Activated CD4-positive, alpha-beta T cell treated with anti-CD3 and anti-CD28 coated beads for 36 hours (primary cell): ENCODE data around the gene DNER. TPM values are rescaled to one million over a fixed set of nuclear protein-coding genes. Genes with fewer than 3 reads are reported as not detected.

Experiments
- ATAC-seq: fragments of 200-7000 bp; cut with Tn5 transposase; one replicate; pipeline ENCODE4 v1.10.0; 2021; ENCODE audit warnings: mild to moderate bottlenecking, moderate library complexity
- CTCF ChIA-PET: fragments of 350-600 bp; sonication (Branson Sonifier 250); formaldehyde crosslinking; loops from one replicate; lab custom pipeline; 2021; ENCODE audit warnings: antibody characterized with exemption; lab: Charles Lee
- POLR2A ChIA-PET: fragments of 350-600 bp; sonication (Branson Sonifier 250); formaldehyde crosslinking; loops from one replicate; lab custom pipeline; 2021; ENCODE audit warnings: antibody characterized with exemption, inconsistent platforms; lab: Charles Lee
- DNase-seq: peaks from one replicate; pipeline ENCODE4 v3.0.0-alpha.2; 2020
- H3K27ac Mint-ChIP-seq: one replicate; pipeline ENCODE4 v1.8.0; 2021; ENCODE audit warnings: mixed read lengths
- H3K27me3 Mint-ChIP-seq: one replicate; pipeline ENCODE4 v1.8.0; 2021; ENCODE audit warnings: mixed read lengths
- H3K36me3 Mint-ChIP-seq: one replicate; pipeline ENCODE4 v1.8.0; 2021; ENCODE audit warnings: low read depth, mixed read lengths
- H3K4me1 Mint-ChIP-seq: one replicate; pipeline ENCODE4 v1.8.0; 2021; ENCODE audit warnings: mixed read lengths
- H3K4me3 Mint-ChIP-seq: one replicate; pipeline ENCODE4 v1.8.0; 2021; ENCODE audit warnings: mild to moderate bottlenecking, moderate library complexity, mixed read lengths
- H3K9me3 Mint-ChIP-seq: one replicate; pipeline ENCODE4 v1.8.0; 2021; ENCODE audit warnings: low read depth, mixed read lengths
- intact Hi-C, 2 experiments: fragments of 100-400 bp; cut with DNase I in 1 of 2; cut with micrococcal nuclease in 1 of 2; formaldehyde crosslinking; loops; one replicate each; pipeline versions ENCODE4 v1.14.2 to v1.15.1; 2022 to 2024; cut with DNase I, micrococcal nuclease
- total RNA-seq, 2 experiments: library from RNA; stranded (reverse); gene quantifications; one replicate each; pipeline ENCODE4 v1.2.3, GENCODE V29; 2021

Gene DNER
- total RNA-seq, 2 experiments from 2014 or later = not detected

DNA sequence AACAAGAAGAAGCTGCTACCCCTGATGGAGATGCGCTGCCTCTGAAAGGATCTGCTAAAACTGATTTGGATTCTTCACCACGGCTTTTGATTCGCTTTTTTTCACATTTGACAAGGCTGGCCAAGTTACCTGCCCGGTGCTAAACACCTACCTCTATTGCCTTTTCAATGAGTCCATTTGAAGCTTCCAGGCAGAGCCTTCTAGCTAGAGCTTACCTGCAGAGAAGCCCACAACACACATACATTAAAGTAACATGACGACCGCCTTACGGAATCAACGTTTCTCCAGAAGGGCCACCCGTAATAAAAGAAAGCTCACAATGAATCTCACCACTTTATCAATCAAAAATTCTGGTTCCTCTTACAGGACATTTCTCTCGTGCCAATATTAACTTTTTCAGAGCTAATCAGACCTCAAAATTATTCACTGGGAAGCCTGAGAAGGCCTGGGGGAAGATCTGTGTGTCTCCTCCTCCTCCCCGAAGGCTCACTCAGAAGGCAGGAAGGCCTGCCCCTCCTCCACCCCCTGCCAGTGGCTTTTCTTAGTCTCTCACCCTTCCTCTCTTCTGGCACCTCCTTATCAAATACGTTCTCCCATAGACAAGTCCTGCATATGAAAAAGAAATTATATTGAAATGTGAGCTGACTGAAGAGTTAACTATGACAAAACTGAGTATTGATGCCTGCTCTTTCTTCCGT lies 171.0 kb downstream of the DNER start:
- CTCF ChIA-PET = interaction anchor here (0.9 to 1.8 kb wide), 2 partner anchors 13 to 40 kb away, joined by 3 to 4 read pairs; no protein-coding TSS in a partner anchor
- no peak for ATAC-seq
- Mint-ChIP-seq H3K4me1 (no peaks in the 10 kb centered on the region), H3K9me3 (no peaks in the 10 kb centered on the region), H3K4me3 (no peak overlapping the region), H3K27ac (no peak overlapping the region), H3K36me3 (no peaks in the 10 kb centered on the region), H3K27me3 (peaks cover 12% of the 10 kb centered on the region)
- POLR2A ChIA-PET = no interaction called here
- intact Hi-C loops = no loop called here
- no peak for DNase-seq

DNA sequence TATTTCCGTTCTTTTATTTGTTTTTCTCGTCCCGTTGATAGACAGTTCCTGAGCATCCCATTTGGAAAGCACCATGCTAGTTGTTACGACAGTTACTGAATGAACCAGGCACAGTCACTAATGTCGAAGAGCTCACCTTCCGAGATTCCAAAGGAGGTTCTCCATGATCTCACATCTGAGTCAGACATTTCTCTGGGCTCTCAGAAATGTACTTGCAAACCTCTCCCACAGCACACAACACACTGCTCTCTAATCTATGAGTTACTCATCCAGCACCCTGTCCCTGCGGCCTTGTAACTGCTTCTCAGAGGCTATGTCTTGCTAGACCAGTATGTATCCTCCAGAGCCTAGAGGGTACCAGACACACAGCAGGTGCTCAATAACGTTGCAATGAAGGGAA lies 174.7 kb downstream of the DNER start:
- H3K36me3 Mint-ChIP-seq = no peaks in the 10 kb centered on the region
- H3K4me1 Mint-ChIP-seq = no peaks in the 10 kb centered on the region
- intact Hi-C loops = no loop called here
- no peak overlapping the region for H3K27ac Mint-ChIP-seq
- POLR2A ChIA-PET = no interaction called here
- DNase-seq (no peak), ATAC-seq (no peak)
- CTCF ChIA-PET = no interaction called here
- no peak overlapping the region for H3K4me3 Mint-ChIP-seq
- peaks cover 4% of the 10 kb centered on the region for H3K27me3 Mint-ChIP-seq
- H3K9me3 Mint-ChIP-seq = no peaks in the 10 kb centered on the region

DNA sequence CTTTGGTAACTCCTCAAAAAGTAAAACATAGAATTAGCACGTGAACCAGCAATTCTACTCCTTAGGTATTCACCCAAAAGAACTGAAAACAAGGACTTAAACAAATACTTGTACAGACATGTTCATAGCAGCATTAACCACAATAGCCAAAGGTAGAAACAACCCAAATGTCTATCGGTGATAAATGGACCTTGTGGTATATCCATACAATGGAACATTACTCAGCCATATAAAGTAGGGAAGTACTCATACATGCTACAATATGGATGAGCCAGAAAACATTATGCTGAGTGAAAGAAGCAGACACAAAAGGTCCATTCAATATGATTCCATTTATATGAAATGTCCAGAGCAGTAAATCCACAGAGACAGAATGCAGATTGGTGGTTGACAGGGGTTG lies 182.8 kb downstream of the DNER start:
- intact Hi-C loops = no loop called here
- no peaks in the 10 kb centered on the region for H3K9me3 Mint-ChIP-seq
- no peak overlapping the region for H3K4me3 Mint-ChIP-seq
- H3K4me1 Mint-ChIP-seq = no peaks in the 10 kb centered on the region
- no peak overlapping the region for H3K27ac Mint-ChIP-seq
- ATAC-seq (no peak), DNase-seq (no peak)
- CTCF ChIA-PET = no interaction called here
- H3K36me3 Mint-ChIP-seq = no peaks in the 10 kb centered on the region
- POLR2A ChIA-PET = no interaction called here
- peaks cover 2% of the 10 kb centered on the region for H3K27me3 Mint-ChIP-seq

DNA sequence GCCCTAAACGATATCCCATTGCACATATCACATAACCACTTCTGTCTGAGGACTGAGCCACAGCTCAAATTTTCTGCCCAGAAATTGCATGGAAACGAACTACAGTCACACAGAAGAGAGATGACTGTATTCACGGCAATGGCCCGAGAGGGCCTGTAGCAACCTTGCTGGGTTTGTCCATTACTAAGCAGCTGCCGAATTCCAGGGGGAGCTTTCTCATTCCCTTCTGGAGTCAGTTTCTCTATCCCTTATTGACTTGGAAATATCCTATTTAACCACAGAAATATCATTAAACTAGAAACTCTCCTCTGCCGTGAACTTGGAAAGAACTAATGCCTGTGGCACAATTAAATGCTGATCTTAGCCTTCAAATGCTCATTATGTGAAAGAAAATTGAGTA lies 183.9 kb downstream of the DNER start:
- no peaks in the 10 kb centered on the region for H3K9me3 Mint-ChIP-seq
- intact Hi-C loops = no loop called here
- ChIA-PET CTCF (interaction anchor here (1.0 to 1.1 kb wide), 2 partner anchors 12 to 13 kb away, joined by 3 read pairs; no protein-coding TSS in a partner anchor), POLR2A (no interaction called here)
- no peak overlapping the region for H3K4me3 Mint-ChIP-seq
- ATAC-seq (no peak), DNase-seq (no peak)
- no peak overlapping the region for H3K27ac Mint-ChIP-seq
- no peaks in the 10 kb centered on the region for H3K4me1 Mint-ChIP-seq
- H3K36me3 Mint-ChIP-seq = no peaks in the 10 kb centered on the region
- H3K27me3 Mint-ChIP-seq = peaks cover 2% of the 10 kb centered on the region

DNA sequence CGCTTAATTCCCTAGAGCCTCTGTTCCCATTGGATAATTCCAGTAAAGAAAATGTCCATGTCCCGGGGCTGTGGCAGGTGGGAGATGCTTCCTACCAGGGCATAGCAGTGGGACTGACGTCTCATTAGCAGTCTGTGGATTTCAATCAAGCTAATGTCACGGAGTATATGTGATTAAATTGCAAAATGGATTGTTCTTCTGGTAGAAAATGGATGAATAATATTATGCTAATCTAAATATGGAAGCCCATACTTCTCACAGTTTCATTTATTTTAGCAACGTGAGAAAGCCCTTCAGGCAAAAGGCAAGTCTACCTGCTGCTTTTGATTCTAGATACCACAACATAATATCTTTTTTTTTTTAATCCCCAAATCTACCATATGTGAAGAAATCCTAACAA lies 185.5 kb downstream of the DNER start:
- no peaks in the 10 kb centered on the region for H3K36me3 Mint-ChIP-seq
- POLR2A ChIA-PET = no interaction called here
- intact Hi-C loops = no loop called here
- H3K4me3 Mint-ChIP-seq = no peak overlapping the region
- H3K27me3 Mint-ChIP-seq = peaks cover 4% of the 10 kb centered on the region
- CTCF ChIA-PET = no interaction called here
- no peak overlapping the region for H3K27ac Mint-ChIP-seq
- no peaks in the 10 kb centered on the region for H3K9me3 Mint-ChIP-seq
- ATAC-seq = no peak
- H3K4me1 Mint-ChIP-seq = no peaks in the 10 kb centered on the region
- DNase-seq = no peak

DNA sequence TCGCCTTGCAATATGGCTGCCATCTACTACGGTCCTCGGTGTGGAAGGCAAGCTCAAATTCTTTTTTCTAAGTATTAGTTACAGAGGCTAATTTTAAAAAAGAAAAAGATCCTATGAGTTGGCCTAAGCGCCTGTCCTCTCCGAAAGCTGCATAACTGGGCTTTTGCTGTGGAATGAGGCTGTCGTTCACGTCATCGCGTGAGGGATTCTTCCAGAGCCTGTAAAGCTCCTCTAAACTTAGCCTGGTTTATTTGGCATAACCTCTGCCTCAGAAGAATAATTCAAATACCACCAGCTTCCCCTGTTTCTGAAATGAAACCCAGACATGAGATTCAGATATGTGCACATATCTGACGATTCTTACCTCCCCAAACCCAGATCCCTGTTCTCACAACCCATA lies 187.4 kb downstream of the DNER start:
- POLR2A ChIA-PET = no interaction called here
- intact Hi-C loops = no loop called here
- DNase-seq (no peak), ATAC-seq (no peak)
- peaks cover 4% of the 10 kb centered on the region for H3K27me3 Mint-ChIP-seq
- no peaks in the 10 kb centered on the region for H3K36me3 Mint-ChIP-seq
- no peaks in the 10 kb centered on the region for H3K9me3 Mint-ChIP-seq
- no peaks in the 10 kb centered on the region for H3K4me1 Mint-ChIP-seq
- no peak overlapping the region for H3K4me3 Mint-ChIP-seq
- CTCF ChIA-PET = no interaction called here
- no peak overlapping the region for H3K27ac Mint-ChIP-seq

DNA sequence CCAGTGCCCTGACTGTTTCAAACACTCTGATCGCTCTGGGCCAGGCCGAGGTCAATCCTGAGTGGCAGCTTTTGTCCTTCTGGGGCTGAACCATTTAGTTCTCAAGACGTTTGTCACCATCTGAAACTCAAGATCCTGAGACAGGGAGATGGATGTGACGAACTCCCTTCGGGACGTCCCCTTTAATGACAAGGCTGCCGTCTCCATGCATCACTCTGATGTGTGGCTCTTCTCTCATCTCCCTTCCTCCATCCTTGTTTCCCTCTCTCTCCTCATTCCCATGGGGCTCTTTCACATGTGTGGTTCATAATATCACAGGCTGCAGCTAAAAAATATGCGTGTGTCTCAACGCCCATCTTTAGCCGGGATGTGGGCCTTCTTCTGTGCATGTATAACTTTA lies 189.6 kb downstream of the DNER start:
- Mint-ChIP-seq H3K27ac (no peak overlapping the region), H3K9me3 (no peaks in the 10 kb centered on the region), H3K27me3 (peaks cover 4% of the 10 kb centered on the region), H3K4me1 (no peaks in the 10 kb centered on the region), H3K4me3 (no peak overlapping the region), H3K36me3 (no peaks in the 10 kb centered on the region)
- no peak for ATAC-seq
- CTCF ChIA-PET = no interaction called here
- POLR2A ChIA-PET = no interaction called here
- intact Hi-C loops = no loop called here
- DNase-seq = no peak

DNA sequence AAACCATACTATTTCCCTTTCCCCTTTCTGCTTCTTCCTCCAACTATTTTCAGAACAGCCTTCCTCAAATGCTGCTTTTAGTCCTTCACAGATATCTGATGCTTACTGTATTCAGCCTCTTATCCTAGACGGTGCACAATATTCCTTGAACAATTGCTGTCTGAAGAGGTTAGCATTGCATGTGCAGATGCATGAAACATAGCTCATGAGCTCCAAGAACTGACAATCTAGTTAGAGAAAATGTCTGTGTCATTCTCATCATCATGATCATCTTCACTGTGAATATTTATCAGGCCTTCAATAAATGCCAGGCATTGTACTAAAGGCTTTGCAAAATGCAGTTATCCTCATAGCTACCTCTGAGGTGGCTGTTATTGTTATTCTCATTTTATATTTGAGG lies 190.7 kb downstream of the DNER start:
- Mint-ChIP-seq H3K27ac (no peak overlapping the region), H3K4me3 (no peak overlapping the region), H3K4me1 (no peaks in the 10 kb centered on the region), H3K9me3 (no peaks in the 10 kb centered on the region), H3K36me3 (no peaks in the 10 kb centered on the region), H3K27me3 (peaks cover 8% of the 10 kb centered on the region)
- ChIA-PET CTCF (no interaction called here), POLR2A (no interaction called here)
- no peak for ATAC-seq
- DNase-seq = no peak
- intact Hi-C loops = no loop called here

DNA sequence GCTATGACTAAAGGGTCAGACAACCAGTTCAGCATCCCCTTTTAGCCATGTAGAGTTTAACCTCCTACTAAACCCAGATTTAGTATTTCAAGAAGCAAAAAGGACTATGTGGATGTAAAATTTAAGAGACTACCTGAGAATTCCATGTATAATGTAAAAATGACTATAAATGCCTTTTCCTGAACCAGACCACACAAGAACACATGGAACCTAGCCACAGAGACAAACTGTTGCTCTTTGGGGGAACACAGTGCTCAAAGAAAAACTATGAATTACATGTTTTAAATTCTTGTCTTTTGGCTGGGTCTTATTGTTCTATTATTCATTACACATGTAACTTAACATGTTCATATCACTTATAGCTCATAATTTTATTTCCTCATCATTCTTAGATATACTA lies 192.8 kb downstream of the DNER start:
- intact Hi-C loops = no loop called here

DNA sequence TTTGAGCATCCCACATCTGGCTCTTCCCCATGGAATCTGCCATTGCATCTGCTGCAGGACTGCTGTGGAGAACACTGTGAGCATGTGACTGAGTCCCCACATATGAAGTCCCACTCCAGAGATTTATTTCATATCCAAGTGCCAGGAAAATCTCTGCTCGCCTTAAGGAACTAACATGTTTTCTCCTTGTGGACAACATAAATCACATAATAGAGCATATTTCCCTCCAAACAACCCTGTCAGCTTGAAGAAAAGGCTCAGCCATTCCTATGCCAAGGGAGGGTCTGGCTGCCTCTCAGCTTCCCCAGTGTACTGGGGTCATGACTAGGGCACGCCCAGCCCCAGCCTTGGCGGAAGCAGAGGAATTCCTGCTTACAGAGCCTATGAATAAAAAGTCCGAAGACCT lies 193.7 kb downstream of the DNER start:
- no peak for ATAC-seq
- intact Hi-C loops = no loop called here
- no peaks in the 10 kb centered on the region for H3K4me1 Mint-ChIP-seq
- H3K27me3 Mint-ChIP-seq = peaks cover 10% of the 10 kb centered on the region
- no peaks in the 10 kb centered on the region for H3K9me3 Mint-ChIP-seq
- CTCF ChIA-PET = no interaction called here
- no peak overlapping the region for H3K4me3 Mint-ChIP-seq
- DNase-seq = no peak
- H3K36me3 Mint-ChIP-seq = no peaks in the 10 kb centered on the region
- POLR2A ChIA-PET = no interaction called here
- no peak overlapping the region for H3K27ac Mint-ChIP-seq

More for the DNA sequence above, 192.8 kb downstream of the DNER start:
- H3K27me3 Mint-ChIP-seq = peaks cover 10% of the 10 kb centered on the region
- ChIA-PET CTCF (interaction anchor here (0.5 kb wide), 1 partner anchor 31 kb away, joined by 3 read pairs; no protein-coding TSS in a partner anchor), POLR2A (no interaction called here)
- no peaks in the 10 kb centered on the region for H3K9me3 Mint-ChIP-seq
- ATAC-seq = no peak
- DNase-seq = no peak
- H3K27ac Mint-ChIP-seq = no peak overlapping the region
- H3K36me3 Mint-ChIP-seq = no peaks in the 10 kb centered on the region
- H3K4me3 Mint-ChIP-seq = no peak overlapping the region
- no peaks in the 10 kb centered on the region for H3K4me1 Mint-ChIP-seq

DNA sequence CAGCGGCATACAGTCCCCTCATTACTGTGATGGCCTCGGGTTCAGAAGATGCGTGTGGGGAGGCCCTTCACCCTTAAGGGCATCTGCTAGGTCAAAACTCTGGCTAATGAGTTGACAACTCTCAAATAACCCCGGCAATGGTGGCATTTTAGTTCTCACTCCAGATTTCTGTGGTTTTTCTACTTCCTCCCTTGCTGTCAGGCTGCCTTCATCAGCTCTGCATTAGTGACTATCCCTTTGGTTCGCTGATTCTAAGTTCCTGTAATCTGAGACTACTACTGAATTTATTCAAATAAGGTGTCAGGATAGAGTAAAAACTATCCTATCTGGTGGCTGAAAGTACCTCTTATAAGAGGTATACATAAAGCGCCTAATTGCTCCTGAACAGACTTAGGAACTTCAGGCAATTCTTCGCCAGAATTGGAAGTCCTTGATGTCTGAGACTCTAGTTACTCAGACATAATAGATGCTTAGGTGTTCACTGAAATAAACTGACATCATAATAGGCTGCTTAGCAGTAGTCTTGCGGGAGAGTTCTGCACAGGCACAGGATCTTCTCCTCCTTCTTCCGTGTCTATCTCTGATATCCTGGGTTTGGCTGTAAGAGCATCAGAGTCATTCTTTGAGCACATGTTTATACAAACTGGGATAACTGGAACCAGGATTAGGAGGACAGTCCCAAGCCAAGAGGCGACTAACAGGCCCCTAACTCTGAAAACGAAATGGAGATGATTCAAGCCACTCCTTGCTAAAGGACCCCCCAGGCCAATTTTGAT lies 194.5 kb downstream of the DNER start:
- DNase-seq = no peak
- H3K4me3 Mint-ChIP-seq = no peak overlapping the region
- intact Hi-C loops = no loop called here
- no peaks in the 10 kb centered on the region for H3K9me3 Mint-ChIP-seq
- H3K36me3 Mint-ChIP-seq = no peaks in the 10 kb centered on the region
- ATAC-seq = no peak
- peaks cover 8% of the 10 kb centered on the region for H3K27me3 Mint-ChIP-seq
- CTCF ChIA-PET = no interaction called here
- no peak overlapping the region for H3K27ac Mint-ChIP-seq
- no peaks in the 10 kb centered on the region for H3K4me1 Mint-ChIP-seq
- POLR2A ChIA-PET = no interaction called here

DNA sequence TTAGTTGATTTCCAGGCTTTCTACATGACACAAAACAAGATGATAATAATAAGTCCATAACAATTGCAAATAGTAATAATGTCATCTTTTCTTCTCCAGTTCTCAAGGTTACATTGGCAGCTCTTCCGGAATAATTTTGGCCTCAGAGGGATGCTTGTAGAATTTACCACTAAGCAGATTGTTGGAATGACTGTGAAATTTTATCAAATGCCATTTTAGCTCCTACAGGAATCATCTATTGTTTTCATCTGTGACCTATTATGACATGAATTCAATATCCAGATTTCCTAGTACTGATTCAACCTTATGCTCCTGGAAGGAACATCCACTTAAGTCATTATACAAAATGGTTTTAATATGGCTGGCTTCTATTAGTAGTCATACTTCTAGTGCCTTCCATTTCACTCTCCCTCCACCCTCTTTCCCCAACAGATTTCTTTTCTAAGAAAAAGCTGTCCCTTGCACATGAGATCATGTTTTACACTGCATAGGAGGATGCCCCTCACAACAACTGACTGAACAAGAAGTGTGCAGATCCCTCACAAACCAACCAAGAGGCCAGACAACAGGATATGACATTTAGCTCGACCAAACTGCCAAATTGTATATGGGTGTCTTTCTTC lies 200.0 kb downstream of the DNER start:
- Mint-ChIP-seq H3K36me3 (no peaks in the 10 kb centered on the region), H3K27me3 (peaks cover 10% of the 10 kb centered on the region), H3K9me3 (no peaks in the 10 kb centered on the region), H3K4me1 (no peaks in the 10 kb centered on the region), H3K4me3 (no peak overlapping the region), H3K27ac (no peak overlapping the region)
- ChIA-PET POLR2A (no interaction called here), CTCF (no interaction called here)
- ATAC-seq (no peak), DNase-seq (no peak)
- intact Hi-C loops = no loop called here
